GM18870 (cell line): ENCODE measurements around the gene SLC2A14.
"Not testable (repeated sequence)": the region's sequence is repeated elsewhere in the genome, so short reads cannot be mapped to it uniquely, and the experiment has no call there.

ENCODE experiments used
- ATAC-seq: cut with Tn5 transposase; IDR thresholded peaks from one replicate; pipeline ENCODE4 v1.9.1; 2021; ENCODE audit warnings: moderate library complexity; ENCODE audit not compliant: unreplicated experiment

Gene SLC2A14

GRCh38 chr12:7835116-7835515, 37.6 kb downstream of the SLC2A14 start:
- ATAC-seq = no peak

- no peak for ATAC-seq
Measured at GRCh38 chr12:7834701-7835100, 38.0 kb downstream of the SLC2A14 start.

GRCh38 chr12:7833831-7834230, 38.9 kb downstream of the SLC2A14 start:
- no peak for ATAC-seq

GRCh38 chr12:7833201-7833600, 39.5 kb downstream of the SLC2A14 start:
- ATAC-seq = not testable (repeated sequence)

GRCh38 chr12:7832059-7832696, 40.5 kb downstream of the SLC2A14 start:
- ATAC-seq = no peak

GRCh38 chr12:7829737-7830136, 43.0 kb downstream of the SLC2A14 start:
- not testable (repeated sequence) for ATAC-seq

- ATAC-seq = not testable (repeated sequence)
Measured at GRCh38 chr12:7825754-7826153, 47.0 kb downstream of the SLC2A14 start.

- no peak for ATAC-seq
Measured at GRCh38 chr12:7806863-7807487, 65.7 kb downstream of the SLC2A14 start.

GRCh38 chr12:7806319-7806718, 66.4 kb downstream of the SLC2A14 start:
- not testable (repeated sequence) for ATAC-seq

- ATAC-seq = no peak
Measured at GRCh38 chr12:7801460-7801859, 71.3 kb downstream of the SLC2A14 start.

- ATAC-seq = not testable (repeated sequence)
Measured at GRCh38 chr12:7798750-7799308, 73.9 kb downstream of the SLC2A14 start.

GRCh38 chr12:7797698-7798398, 74.9 kb downstream of the SLC2A14 start:
- no peak for ATAC-seq

- not testable (repeated sequence) for ATAC-seq
Measured at GRCh38 chr12:7797269-7797668, 75.4 kb downstream of the SLC2A14 start.

- no peak for ATAC-seq
Measured at GRCh38 chr12:7793211-7793610, 79.5 kb downstream of the SLC2A14 start.

GRCh38 chr12:7788884-7789528, 83.7 kb downstream of the SLC2A14 start, which contains the start of gene NANOG:
NANOG (plus strand) TSS chr12:7789402; CDS start chr12:7789615, 213 bp downstream.
- not testable (repeated sequence) for ATAC-seq

- ATAC-seq = no peak
Measured at GRCh38 chr12:7788294-7788660, 84.4 kb downstream of the SLC2A14 start.

GRCh38 chr12:7787574-7788293, 85.0 kb downstream of the SLC2A14 start:
- ATAC-seq = no peak

GRCh38 chr12:7784701-7785100, 88.0 kb downstream of the SLC2A14 start:
- no peak for ATAC-seq

- not testable (repeated sequence) for ATAC-seq
Measured at GRCh38 chr12:7783433-7783832, 89.3 kb downstream of the SLC2A14 start.

- no peak for ATAC-seq
Measured at GRCh38 chr12:7782055-7782454, 90.7 kb downstream of the SLC2A14 start.

- no peak for ATAC-seq
Measured at GRCh38 chr12:7781274-7781673, 91.4 kb downstream of the SLC2A14 start.
